Measurements from ENCODE around the gene PARP16.

DNA sequence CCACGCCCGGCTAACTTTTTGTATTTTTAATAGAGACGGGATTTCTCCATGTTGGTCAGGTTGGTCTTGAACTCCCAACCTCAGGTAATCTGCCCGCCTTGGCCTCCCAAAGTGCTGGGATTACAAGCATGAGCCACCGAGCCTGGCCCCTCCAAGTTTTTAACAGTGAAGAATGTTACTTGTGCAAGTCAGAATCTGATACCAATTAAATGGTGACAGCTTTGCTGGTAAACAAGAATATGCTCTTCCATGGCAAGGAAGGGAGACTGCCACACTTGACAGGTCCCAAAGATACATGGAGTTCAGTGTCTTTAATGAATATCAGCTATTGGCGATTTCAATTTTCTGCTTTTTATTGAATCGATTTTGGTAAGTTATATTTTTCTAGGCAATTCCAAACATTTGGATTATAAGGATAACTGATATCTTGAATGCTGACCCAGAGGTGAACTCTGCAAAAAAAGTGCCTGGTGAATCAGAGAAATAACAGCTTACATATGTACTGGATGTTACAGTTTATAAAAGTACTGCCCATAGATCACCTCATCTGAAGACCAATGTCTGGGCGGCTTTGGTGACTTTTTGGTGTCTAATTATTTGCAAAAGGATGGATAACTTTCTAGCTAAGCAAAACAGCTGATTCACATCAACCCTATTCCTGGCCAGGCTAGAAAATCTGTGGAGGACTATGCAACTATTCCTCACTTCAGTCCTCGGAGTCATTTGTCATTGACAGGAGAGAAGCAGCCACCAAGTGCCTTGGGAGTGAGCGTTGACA, 1.2 kb downstream of the PARP16 start:
- TF ChIP-seq, protein P1, sequence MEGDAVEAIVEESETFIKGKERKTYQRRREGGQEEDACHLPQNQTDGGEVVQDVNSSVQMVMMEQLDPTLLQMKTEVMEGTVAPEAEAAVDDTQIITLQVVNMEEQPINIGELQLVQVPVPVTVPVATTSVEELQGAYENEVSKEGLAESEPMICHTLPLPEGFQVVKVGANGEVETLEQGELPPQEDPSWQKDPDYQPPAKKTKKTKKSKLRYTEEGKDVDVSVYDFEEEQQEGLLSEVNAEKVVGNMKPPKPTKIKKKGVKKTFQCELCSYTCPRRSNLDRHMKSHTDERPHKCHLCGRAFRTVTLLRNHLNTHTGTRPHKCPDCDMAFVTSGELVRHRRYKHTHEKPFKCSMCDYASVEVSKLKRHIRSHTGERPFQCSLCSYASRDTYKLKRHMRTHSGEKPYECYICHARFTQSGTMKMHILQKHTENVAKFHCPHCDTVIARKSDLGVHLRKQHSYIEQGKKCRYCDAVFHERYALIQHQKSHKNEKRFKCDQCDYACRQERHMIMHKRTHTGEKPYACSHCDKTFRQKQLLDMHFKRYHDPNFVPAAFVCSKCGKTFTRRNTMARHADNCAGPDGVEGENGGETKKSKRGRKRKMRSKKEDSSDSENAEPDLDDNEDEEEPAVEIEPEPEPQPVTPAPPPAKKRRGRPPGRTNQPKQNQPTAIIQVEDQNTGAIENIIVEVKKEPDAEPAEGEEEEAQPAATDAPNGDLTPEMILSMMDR (IDR thresholded peaks at IDR 0.05; ENCODE audit: low read depth, low read length) = no peak
- TF ChIP-seq EZH2phosphoT487 (IDR thresholded peaks at IDR 0.05; ENCODE audit: low read depth) = no peak
